IMR-90 (cell line): Measurements from ENCODE around the gene RIC8B.

Experiments used
- CEBPB ChIP-seq: IDR thresholded peaks from 2 replicates; pipeline ENCODE4 v1.6.1; 2012; ENCODE audit warnings: low read depth, low read length, improper control_type of control experiment
- CTCF ChIP-seq: conservative IDR thresholded peaks from 2 replicates; pipeline ENCODE4 v1.5.1; 2012; ENCODE audit warnings: mild to moderate bottlenecking, low read depth, low read length, improper control_type of control experiment
- FOS ChIP-seq: fragments of 150-350 bp; IDR thresholded peaks from 2 replicates; pipeline ENCODE4 v1.6.1; 2016; ENCODE audit warnings: low read depth, low read length
- MAFK ChIP-seq: IDR thresholded peaks from 2 replicates; pipeline ENCODE4 v1.6.1; 2012; ENCODE audit warnings: low read depth, low read length, improper control_type of control experiment
- POLR2A ChIP-seq: IDR thresholded peaks from 2 replicates; pipeline ENCODE4 v1.6.1; 2012; ENCODE audit warnings: mild to moderate bottlenecking, low read depth, low read length
- RAD21 ChIP-seq: IDR thresholded peaks from 2 replicates; pipeline ENCODE4 v1.6.1; 2012; ENCODE audit warnings: low read length, improper control_type of control experiment

GRCh38 chr12:106878804-106879203 lies 104.3 kb downstream of the RIC8B start:
- TF ChIP-seq CTCF (no peak), RAD21 (no peak), FOS (no peak), CEBPB (no peak), MAFK (no peak), POLR2A (no peak)
